Astrocyte (in vitro differentiated cells and primary cell): ENCODE results near the gene ZNF628. TPM values are rescaled to one million over a fixed set of nuclear protein-coding genes. Genes with fewer than 3 reads are reported as not detected.
"Not testable (repeated sequence)": the region's sequence is repeated elsewhere in the genome, so short reads cannot be mapped to it uniquely, and the experiment has no call there.

Source experiments
- DNase-seq: peaks from one replicate; pipeline ENCODE4 v3.0.0-alpha.2; 2010; ENCODE audit warnings: low read depth
- FAIRE-seq: peaks from 2 replicates; lab custom pipeline; 2011; peaks lifted over from hg19 to GRCh38; lab: Jason Lieb, UNC
- H2AFZ ChIP-seq: 2 replicates; pipeline ENCODE4 v1.6.0; 2012; ENCODE audit warnings: low read depth, low read length, inconsistent platforms
- H3K27ac ChIP-seq: 2 replicates; pipeline ENCODE4 v1.5.1; 2011; ENCODE audit warnings: low read depth, low read length, inconsistent platforms
- H3K27me3 ChIP-seq: 2 replicates; pipeline ENCODE4 v1.6.0; 2011; ENCODE audit warnings: low read length, inconsistent platforms; ENCODE audit not compliant: insufficient read depth
- H3K36me3 ChIP-seq: 2 replicates; pipeline ENCODE4 v1.5.1; 2011; ENCODE audit warnings: low read length, inconsistent platforms; ENCODE audit not compliant: insufficient read depth
- H3K4me1 ChIP-seq: 2 replicates; pipeline ENCODE4 v1.5.1; 2011; ENCODE audit warnings: low read length, inconsistent platforms; ENCODE audit not compliant: insufficient read depth
- H3K4me2 ChIP-seq: 2 replicates; pipeline ENCODE4 v1.6.0; 2012; ENCODE audit warnings: low read length, inconsistent platforms
- H3K4me3 ChIP-seq: 2 replicates; pipeline ENCODE4 v1.5.1; 2011; ENCODE audit warnings: low read depth, mild to moderate bottlenecking, low read length, inconsistent platforms; ENCODE audit not compliant: insufficient read depth
- H3K79me2 ChIP-seq: 2 replicates; pipeline ENCODE4 v1.6.0; 2012; ENCODE audit warnings: mild to moderate bottlenecking, low read length, inconsistent platforms; ENCODE audit not compliant: insufficient read depth
- H3K9ac ChIP-seq: 2 replicates; pipeline ENCODE4 v1.6.0; 2012; ENCODE audit warnings: mild to moderate bottlenecking, low read length, inconsistent platforms
- H3K9me3 ChIP-seq: 2 replicates; pipeline ENCODE4 v1.5.1; 2012; ENCODE audit warnings: low read depth, mild to moderate bottlenecking, low read length, inconsistent platforms; ENCODE audit not compliant: insufficient read depth
- H4K20me1 ChIP-seq: 2 replicates; pipeline ENCODE4 v1.6.0; 2012; ENCODE audit warnings: low read length, inconsistent platforms; ENCODE audit not compliant: insufficient read depth
- H3K27ac Mint-ChIP-seq: one replicate; pipeline ENCODE4 v1.8.0; 2021; ENCODE audit warnings: mild to moderate bottlenecking, mixed read lengths; ENCODE audit not compliant: unreplicated experiment
- H3K27me3 Mint-ChIP-seq: one replicate; pipeline ENCODE4 v1.8.0; 2021; ENCODE audit warnings: low read depth, mixed read lengths; ENCODE audit not compliant: unreplicated experiment
- H3K36me3 Mint-ChIP-seq: one replicate; pipeline ENCODE4 v1.8.0; 2021; ENCODE audit warnings: low read depth, mixed read lengths; ENCODE audit not compliant: unreplicated experiment
- H3K4me1 Mint-ChIP-seq: one replicate; pipeline ENCODE4 v1.8.0; 2021; ENCODE audit warnings: low read depth, mixed read lengths; ENCODE audit not compliant: unreplicated experiment
- H3K4me3 Mint-ChIP-seq: one replicate; pipeline ENCODE4 v1.8.0; 2021; ENCODE audit warnings: mild to moderate bottlenecking, moderate library complexity, mixed read lengths; ENCODE audit not compliant: unreplicated experiment
- H3K9me3 Mint-ChIP-seq: one replicate; pipeline ENCODE4 v1.8.0; 2021; ENCODE audit warnings: mild to moderate bottlenecking, mixed read lengths; ENCODE audit not compliant: unreplicated experiment
- CTCF ChIP-seq: IDR thresholded peaks from 2 replicates; pipeline ENCODE4 v1.5.1; 2011; ENCODE audit warnings: low read depth, mild to moderate bottlenecking, inconsistent platforms, low read length, moderate library complexity; ENCODE audit not compliant: insufficient read depth
- EZH2 ChIP-seq: IDR thresholded peaks from 2 replicates; pipeline ENCODE4 v1.6.1; 2012; ENCODE audit warnings: mild to moderate bottlenecking, low read length, inconsistent platforms; ENCODE audit not compliant: insufficient read depth
- total RNA-seq: library from RNA; stranded (reverse); gene quantifications from 2 replicates; pipeline ENCODE4 v1.2.1, GENCODE V29; 2021

Gene ZNF628
- total RNA-seq, 1 donor from 2014 or later = 9.9 TPM

- H3K4me3 ChIP-seq = peak overlapping the region; percentile 7
- no peak for FAIRE-seq
Observed at GRCh38 chr19:55494172-55494761, 17.9 kb downstream of the ZNF628 start.

GRCh38 chr19:55495646-55496349 lies 19.4 kb downstream of the ZNF628 start:
- Histone ChIP-seq H3K36me3 (no peaks in the 10 kb centered on the region), H3K4me3 (no peak overlapping the region), H3K4me1 (peaks cover 19% of the 10 kb centered on the region), H3K27me3 (no peaks in the 10 kb centered on the region), H4K20me1 (no peaks in the 10 kb centered on the region), H2AFZ (no peak overlapping the region), H3K27ac (no peak overlapping the region), H3K9ac (no peak overlapping the region), H3K9me3 (no peaks in the 10 kb centered on the region), H3K79me2 (no peaks in the 10 kb centered on the region), H3K4me2 (no peak overlapping the region)
- FAIRE-seq (no peak), DNase-seq (no peak)
- H3K27ac Mint-ChIP-seq = peak overlapping the region; percentile 72
- H3K9me3 Mint-ChIP-seq = peaks cover 3% of the 10 kb centered on the region
- H3K36me3 Mint-ChIP-seq = peaks cover 24% of the 10 kb centered on the region
- H3K27me3 Mint-ChIP-seq = peaks cover 4% of the 10 kb centered on the region
- H3K4me3 Mint-ChIP-seq = no peak overlapping the region
- H3K4me1 Mint-ChIP-seq = peaks cover 10% of the 10 kb centered on the region
- TF ChIP-seq EZH2 (no peak), CTCF (no peak)

More at GRCh38 chr19:55494172-55494761, 17.9 kb downstream of the ZNF628 start:
- Histone ChIP-seq H4K20me1 (no peaks in the 10 kb centered on the region), H3K9me3 (no peaks in the 10 kb centered on the region), H3K4me1 (peaks cover 24% of the 10 kb centered on the region), H3K27ac (no peak overlapping the region), H3K27me3 (no peaks in the 10 kb centered on the region), H3K79me2 (no peaks in the 10 kb centered on the region), H3K9ac (peak overlapping the region; percentile 46), H3K4me2 (peak overlapping the region; percentile 76), H3K36me3 (no peaks in the 10 kb centered on the region), H2AFZ (peak overlapping the region; percentile 53)
- Mint-ChIP-seq H3K4me1 (peaks cover 10% of the 10 kb centered on the region), H3K9me3 (peaks cover 2% of the 10 kb centered on the region), H3K27me3 (peaks cover 4% of the 10 kb centered on the region), H3K36me3 (peaks cover 14% of the 10 kb centered on the region), H3K4me3 (no peak overlapping the region), H3K27ac (no peak overlapping the region)
- no peak for TF ChIP-seq CTCF
- DNase-seq = peak; percentile 31

- not testable (repeated sequence) for FAIRE-seq, H3K4me3 ChIP-seq, H2AFZ ChIP-seq, H3K27ac ChIP-seq, H3K9me3 Mint-ChIP-seq, H4K20me1 ChIP-seq, H3K4me2 ChIP-seq, H3K4me1 Mint-ChIP-seq, H3K27ac Mint-ChIP-seq, H3K9me3 ChIP-seq, H3K27me3 Mint-ChIP-seq, H3K9ac ChIP-seq, H3K79me2 ChIP-seq, H3K27me3 ChIP-seq, H3K4me3 Mint-ChIP-seq, DNase-seq, H3K36me3 ChIP-seq
- H3K36me3 Mint-ChIP-seq = peaks cover 26% of the 10 kb centered on the region
- H3K4me1 ChIP-seq = peaks cover 19% of the 10 kb centered on the region
Observed at GRCh38 chr19:55496820-55497219, 20.4 kb downstream of the ZNF628 start.
